GM18868 (cell line): Measurements from ENCODE around the gene MCTP2.
"Not testable (repeated sequence)": the region's sequence is repeated elsewhere in the genome, so short reads cannot be mapped to it uniquely, and the experiment has no call there.

Experiments
- ATAC-seq: cut with Tn5 transposase; IDR thresholded peaks from one replicate; pipeline ENCODE4 v1.9.1; 2021; ENCODE audit warnings: mild to moderate bottlenecking, moderate library complexity; ENCODE audit not compliant: unreplicated experiment

MCTP2 gene

DNA sequence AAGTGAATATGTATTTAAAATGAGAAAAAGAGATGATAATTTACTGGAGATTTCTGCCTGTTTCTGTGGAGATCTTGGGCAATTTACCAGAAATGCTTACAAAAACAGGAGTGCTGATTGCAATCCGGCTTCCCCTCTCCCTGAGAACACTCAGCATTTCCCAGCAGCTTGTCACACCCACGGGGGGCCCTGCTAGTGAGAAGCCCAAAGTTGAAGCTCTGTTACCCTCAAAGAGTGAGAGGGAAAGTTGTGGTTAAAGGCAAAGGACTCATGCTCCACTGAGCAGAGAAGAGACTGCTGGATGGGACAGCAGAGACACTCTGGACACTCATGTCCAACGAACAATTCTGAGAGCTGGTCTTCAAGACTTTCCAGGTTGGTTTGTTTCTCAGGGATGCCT lies 2.9 kb downstream of the MCTP2 start:
- ATAC-seq, result peak; percentile 16

DNA sequence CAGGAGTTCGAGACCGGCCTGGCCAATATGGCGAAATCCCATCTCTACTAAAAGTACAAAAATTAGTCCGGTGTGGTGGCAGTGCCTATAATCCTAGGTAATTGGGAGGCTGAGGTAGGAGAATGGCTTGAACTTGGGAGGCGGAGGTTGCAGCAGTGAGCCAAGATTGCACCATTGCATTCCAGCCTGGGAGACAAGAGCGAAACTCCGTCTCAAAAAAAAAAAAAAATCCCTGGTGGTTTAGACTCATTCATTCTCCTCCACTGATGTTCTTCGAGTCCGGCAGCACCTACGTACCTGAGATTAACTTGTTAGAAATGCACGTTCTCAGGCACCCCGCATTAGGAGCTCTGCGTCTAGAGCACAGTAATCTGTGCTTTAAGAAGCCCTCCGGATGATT lies 3.7 kb downstream of the MCTP2 start:
- no peak for ATAC-seq

GRCh38 chr15:94235646-94236045 lies 4.3 kb downstream of the MCTP2 start:
- no peak for ATAC-seq

GRCh38 chr15:94236608-94237007 lies 5.2 kb downstream of the MCTP2 start:
- no peak for ATAC-seq

GRCh38 chr15:94237903-94238302 lies 6.5 kb downstream of the MCTP2 start:
- no peak for ATAC-seq

GRCh38 chr15:94238539-94239118 lies 7.3 kb downstream of the MCTP2 start:
- ATAC-seq, result peak; percentile 76

GRCh38 chr15:94239474-94239873 lies 8.1 kb downstream of the MCTP2 start:
- no peak for ATAC-seq

- ATAC-seq, result no peak
Measured at GRCh38 chr15:94240480-94240879, 9.1 kb downstream of the MCTP2 start.

GRCh38 chr15:94242257-94242656 lies 10.9 kb downstream of the MCTP2 start:
- no peak for ATAC-seq

DNA sequence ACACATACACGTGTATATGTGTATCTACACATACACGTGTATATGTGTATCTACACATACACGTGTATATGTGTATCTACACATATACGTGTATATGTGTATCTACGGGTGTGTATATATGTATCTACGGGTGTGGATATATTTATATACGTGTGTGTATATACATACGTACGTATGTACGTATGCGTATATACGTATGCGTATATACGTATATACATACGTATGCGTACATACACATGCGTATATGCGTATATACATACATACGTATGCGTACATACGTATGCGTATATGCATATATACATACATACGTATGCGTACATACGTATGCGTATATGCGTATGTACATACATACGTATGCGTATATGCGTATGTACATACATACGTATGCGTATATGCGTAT lies 11.6 kb downstream of the MCTP2 start:
- not testable (repeated sequence) for ATAC-seq

- no peak for ATAC-seq
Measured at GRCh38 chr15:94243418-94243817, 12.1 kb downstream of the MCTP2 start.

DNA sequence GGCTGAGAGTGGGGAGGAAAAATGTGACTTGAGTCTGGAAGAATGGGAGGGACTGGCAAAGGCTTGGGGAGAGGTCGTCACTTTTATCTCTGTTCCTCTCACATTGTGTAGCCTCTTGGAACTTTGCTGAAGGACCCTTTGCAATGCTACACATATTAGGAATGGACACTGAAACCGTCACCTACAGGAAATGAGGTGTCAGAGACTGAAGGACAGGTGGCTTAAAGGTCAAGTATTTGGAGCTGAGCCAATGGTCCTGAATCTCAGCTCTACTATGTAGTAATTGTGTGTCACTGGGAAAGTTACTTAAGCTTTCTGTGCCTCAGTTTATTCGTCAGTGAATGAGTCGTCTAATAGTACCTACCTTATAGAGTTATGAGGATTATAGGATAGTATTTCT lies 14.7 kb downstream of the MCTP2 start:
- ATAC-seq, result no peak

GRCh38 chr15:94247789-94248638 lies 16.7 kb downstream of the MCTP2 start:
- ATAC-seq, result no peak

- ATAC-seq, result no peak
Measured at GRCh38 chr15:94250801-94251200, 19.4 kb downstream of the MCTP2 start.

GRCh38 chr15:94252223-94252766 lies 20.9 kb downstream of the MCTP2 start:
- ATAC-seq, result no peak

GRCh38 chr15:94252906-94253491 lies 21.6 kb downstream of the MCTP2 start:
- ATAC-seq, result no peak

DNA sequence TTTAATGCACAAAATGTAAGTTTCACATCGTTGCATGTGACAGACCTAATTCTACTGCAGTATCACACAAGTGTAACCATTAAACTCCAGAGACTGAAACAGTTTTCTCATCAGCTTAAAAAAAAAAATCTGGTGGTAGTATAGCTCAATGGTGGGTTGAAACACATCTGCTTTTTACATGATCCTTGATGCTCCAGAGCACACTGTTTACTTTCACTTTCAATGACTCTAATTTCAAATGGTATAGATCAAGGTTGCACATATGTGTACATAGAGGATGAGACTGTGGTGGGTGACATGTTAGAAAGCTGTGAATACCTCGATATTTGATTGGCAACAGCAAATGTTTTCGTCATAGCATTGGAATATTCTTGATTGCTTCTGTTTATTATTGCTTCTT lies 22.4 kb downstream of the MCTP2 start:
- peak; percentile 78 for ATAC-seq

DNA sequence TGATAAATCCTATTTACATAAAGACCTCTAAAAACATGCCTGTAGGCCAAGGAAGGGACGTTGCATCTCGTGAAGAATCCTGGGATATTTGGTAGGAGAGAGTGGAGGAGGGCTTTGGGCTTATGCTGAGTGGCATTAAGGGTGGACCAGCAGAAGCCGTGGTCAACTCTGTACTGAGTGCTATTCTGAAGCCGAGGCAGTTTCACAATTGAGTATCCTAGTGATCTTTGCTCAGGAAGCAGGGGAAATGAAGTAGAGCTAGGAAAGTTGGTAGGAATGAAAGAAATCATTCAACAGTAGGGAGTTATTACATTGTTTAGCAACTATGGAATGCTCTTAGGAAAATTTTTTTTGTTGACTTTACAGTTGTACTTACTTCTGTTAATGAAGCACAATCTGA lies 24.2 kb downstream of the MCTP2 start:
- no peak for ATAC-seq

- no peak for ATAC-seq
Measured at GRCh38 chr15:94256511-94256910, 25.1 kb downstream of the MCTP2 start.

DNA sequence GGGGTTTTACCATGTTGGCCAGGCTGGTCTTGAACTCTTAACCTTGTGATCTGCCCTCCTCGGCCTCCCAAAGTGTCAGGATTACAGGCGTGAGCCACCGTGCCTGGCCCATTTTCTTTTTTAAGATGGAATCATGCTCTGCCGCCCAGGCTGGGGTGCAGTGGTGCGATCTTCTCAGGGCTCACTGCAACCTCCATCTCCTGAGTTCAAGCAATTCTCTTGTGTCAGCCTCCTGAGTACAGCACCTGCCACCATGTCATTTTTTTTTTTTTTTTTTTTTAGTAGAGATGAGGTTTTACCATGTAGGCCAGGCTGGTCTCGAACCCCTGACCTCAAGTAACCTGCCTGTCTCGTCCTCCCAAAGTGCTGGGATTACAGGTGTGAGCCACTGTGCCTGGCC lies 26.4 kb downstream of the MCTP2 start:
- ATAC-seq, result not testable (repeated sequence)

DNA sequence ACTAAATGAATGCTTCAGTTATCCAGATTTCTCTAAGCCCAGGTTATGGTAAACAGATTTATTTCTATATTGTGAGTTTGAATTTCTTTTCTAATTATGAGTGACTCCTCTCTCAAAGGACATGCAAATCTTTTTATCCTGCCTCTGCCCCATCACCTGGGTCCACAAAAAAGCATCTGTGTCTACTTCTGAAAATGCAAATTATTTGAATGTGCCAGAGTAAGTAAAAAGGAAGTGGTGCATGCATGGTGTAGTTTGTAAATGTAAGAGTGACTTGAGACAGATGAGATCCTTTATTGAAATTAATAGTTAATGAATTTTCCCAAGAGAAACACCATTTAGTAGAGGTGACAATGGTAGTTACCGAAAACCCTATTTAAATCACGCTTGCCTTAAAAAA lies 26.9 kb downstream of the MCTP2 start:
- peak; percentile 55 for ATAC-seq
